Measurements from ENCODE around the gene NPRL2.
A peak's percentile ranks its signal among the peaks of the same experiment; 100 is the strongest.

NPRL2 gene

DNA sequence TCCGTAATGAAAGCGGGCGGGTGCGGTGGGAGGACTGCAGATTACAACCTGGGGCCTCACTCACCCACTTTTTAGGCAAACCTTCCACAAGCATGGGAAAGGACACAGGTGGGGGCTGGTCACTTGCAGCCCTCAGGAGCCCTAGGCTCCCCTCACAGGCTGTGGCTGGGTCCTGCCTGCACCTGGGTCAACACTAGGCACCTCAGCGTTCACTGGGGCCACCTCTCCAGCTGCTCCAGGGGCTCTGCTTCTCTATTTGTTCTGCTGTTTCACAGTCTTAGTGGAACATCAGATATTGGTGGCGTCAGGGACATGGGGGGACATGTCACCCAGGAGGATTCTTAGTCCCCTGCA, 38.8 kb upstream of the NPRL2 start:
- TF ChIP-seq, protein P1, sequence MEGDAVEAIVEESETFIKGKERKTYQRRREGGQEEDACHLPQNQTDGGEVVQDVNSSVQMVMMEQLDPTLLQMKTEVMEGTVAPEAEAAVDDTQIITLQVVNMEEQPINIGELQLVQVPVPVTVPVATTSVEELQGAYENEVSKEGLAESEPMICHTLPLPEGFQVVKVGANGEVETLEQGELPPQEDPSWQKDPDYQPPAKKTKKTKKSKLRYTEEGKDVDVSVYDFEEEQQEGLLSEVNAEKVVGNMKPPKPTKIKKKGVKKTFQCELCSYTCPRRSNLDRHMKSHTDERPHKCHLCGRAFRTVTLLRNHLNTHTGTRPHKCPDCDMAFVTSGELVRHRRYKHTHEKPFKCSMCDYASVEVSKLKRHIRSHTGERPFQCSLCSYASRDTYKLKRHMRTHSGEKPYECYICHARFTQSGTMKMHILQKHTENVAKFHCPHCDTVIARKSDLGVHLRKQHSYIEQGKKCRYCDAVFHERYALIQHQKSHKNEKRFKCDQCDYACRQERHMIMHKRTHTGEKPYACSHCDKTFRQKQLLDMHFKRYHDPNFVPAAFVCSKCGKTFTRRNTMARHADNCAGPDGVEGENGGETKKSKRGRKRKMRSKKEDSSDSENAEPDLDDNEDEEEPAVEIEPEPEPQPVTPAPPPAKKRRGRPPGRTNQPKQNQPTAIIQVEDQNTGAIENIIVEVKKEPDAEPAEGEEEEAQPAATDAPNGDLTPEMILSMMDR (IDR thresholded peaks at IDR 0.05), result no peak
- H3K27ac ChIP-seq, result no peak overlapping the region

DNA sequence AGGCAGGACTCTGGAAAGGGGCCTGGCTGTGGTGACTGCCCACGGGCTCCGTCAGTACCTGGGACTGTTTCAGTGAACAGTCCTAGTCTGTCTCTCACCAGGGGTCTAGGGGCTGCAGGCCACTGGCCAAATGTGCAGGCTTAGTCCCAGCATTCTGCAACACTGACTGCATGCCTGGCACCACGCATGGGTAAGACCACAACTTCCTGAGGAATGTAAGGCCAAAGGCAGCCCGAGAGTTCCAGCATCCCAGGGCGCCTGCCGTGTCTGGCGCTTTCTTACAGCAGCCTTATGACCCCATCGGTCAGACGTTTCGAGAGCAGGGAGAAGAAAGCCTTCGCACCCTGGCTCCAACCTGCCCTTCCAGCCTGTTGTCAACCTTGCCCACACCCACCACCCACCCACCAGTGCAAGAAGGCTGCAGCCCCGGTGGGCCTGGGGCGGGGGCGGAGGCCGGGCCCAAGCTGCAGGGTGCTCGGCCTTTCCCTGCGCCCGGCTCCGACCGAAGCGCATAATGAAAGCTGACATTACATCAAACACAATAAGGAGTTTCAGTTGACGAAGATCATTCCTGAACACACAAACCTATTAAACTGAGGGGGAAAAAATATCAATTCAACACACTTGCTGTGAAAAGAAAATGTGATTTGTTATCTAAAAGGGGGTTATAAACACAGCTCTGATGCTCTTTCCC, 38.3 kb upstream of the NPRL2 start:
- no peak for TF ChIP-seq ZFX (IDR thresholded peaks at IDR 0.05; ENCODE audit: borderline replicate concordance)
- TF ChIP-seq, protein P1 (IDR thresholded peaks at IDR 0.05), result 0 out of 2 replicates have a peak, but pooled peaks have one; percentile 5

DNA sequence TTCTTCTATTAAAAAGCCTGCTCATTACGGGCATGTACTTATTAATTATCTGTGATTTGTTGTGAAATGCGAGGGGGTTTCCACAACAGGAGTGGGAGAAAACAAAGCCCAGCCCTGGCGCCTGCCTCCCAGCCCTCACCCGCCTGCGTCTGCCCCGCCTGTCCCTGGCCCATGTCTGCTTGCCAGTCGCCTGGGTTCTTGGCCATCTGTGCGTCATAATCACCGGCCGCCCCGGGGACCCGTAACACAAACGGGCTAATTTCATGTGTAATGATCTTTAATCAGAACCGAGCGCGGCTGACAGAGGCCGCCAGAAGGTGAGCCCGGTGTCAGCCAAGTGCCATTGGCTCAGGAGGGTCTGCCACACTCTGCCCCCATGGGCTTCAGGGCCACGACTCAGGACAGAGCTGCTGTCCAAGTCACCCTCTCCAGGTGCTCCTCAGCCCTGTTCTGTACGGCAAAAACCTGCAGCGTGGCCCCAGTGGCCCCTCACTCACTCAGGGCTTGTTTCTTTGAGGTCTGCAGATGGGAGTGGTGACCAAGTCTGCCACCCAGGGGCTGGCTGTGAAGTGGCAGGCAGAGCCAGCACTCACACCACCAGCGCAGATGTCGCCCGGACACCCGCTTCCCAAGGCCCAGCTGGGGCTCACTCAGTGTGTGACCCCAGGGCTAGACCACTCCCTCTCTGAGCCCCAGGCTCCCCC, 37.6 kb upstream of the NPRL2 start:
- H3K27ac ChIP-seq, result no peak overlapping the region
- TF ChIP-seq ZFX (IDR thresholded peaks at IDR 0.05; ENCODE audit: borderline replicate concordance), result no peak
- TF ChIP-seq, protein P1 (IDR thresholded peaks at IDR 0.05), result peak; percentile 37

More for the DNA sequence above, 38.3 kb upstream of the NPRL2 start:
- no peak overlapping the region for H3K27ac ChIP-seq

DNA sequence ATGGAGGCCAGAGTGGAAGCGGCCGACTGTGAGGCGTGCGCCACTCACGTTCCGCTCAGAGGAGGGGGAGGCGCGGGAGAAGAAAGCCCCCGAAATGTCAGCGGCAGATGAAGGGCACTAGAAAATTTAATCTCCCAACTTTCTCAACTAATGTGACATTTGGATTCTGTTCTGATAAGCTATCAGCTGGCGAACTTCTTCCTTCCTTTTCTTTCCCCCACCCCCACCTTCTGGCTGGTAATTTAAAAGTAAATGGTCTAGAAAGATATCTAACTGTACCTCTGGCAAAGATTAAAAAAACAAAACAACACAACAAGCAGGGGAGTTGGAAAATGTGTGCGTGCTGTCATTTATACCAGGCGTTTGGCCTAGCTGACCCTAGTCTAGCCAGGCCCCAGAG, 35.2 kb upstream of the NPRL2 start:
- no peak overlapping the region for H3K27ac ChIP-seq
- TF ChIP-seq, protein P1 (IDR thresholded peaks at IDR 0.05), result no peak
- no peak for TF ChIP-seq ZFX (IDR thresholded peaks at IDR 0.05; ENCODE audit: borderline replicate concordance)

DNA sequence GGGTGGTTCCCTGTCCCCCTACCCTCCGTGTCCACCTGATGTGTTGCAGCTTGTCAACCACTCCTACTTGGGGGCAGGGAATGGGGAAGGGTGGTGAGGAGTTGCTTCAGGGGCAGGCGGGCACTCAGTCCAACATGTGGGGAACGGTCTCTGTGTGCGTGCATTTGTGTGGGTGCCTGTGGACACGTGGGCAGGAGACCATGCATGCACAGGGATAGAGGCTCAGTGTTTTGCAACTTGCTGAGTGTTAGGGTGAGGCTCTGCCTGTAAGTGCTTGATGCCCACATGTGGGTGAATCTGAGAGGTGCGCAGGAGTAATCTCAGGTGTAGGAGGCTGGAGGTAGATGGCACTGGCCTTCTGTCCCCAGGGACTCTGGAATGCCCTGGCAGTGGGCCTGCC, 33.2 kb upstream of the NPRL2 start:
- H3K27ac ChIP-seq, result no peak overlapping the region
- TF ChIP-seq, protein P1 (IDR thresholded peaks at IDR 0.05), result no peak
- TF ChIP-seq ZFX (IDR thresholded peaks at IDR 0.05; ENCODE audit: borderline replicate concordance), result no peak

DNA sequence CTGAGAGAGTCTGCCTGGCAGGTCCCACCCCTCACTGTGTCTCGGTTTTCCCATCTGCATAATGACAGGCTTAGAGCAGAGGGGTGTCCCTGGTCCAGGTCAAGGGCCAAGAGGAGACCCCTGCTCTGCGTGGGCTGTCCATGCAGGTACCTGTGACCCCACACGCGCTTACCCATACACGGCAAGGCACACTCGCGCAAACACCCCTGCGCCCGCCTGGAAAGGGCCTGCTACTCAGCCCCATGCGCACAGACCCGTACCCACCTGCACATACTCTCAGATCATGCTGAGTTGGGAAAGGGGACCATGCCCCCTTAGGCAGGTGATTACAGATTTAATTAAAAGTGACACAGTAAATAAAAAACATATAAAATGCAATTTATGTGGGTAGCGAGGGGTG, 32.1 kb upstream of the NPRL2 start:
- TF ChIP-seq ZFX (IDR thresholded peaks at IDR 0.05; ENCODE audit: borderline replicate concordance), result no peak
- TF ChIP-seq, protein P1 (IDR thresholded peaks at IDR 0.05), result no peak
- no peak overlapping the region for H3K27ac ChIP-seq

DNA sequence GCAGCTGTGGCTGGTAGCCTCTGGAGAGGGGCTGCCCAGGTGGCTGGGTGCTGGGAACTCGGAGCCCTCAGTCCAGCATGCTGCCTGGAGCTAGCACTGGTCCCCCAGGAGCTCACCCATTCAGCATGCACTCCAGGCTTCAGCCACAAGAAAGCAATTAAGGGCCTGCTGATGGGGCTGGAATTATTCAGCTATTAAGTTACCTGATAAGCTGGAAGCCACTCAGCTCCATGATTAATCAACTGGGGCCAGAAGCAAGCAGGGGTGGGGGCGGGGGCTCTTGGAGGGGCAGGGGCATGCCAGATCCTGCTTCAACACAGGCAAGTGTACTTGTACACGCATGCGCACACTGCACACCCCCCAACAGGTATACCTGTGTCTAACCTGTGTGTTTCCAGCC, 30.8 kb upstream of the NPRL2 start:
- no peak for TF ChIP-seq ZFX (IDR thresholded peaks at IDR 0.05; ENCODE audit: borderline replicate concordance)
- TF ChIP-seq, protein P1 (IDR thresholded peaks at IDR 0.05), result no peak
- no peak overlapping the region for H3K27ac ChIP-seq

All from 22Rv1 (cell line).